Renal cortical epithelial cell (primary cell): Measurements from ENCODE around the gene MRPL27. TPM values are rescaled to one million over a fixed set of nuclear protein-coding genes. Genes with fewer than 3 reads are reported as not detected.

Experiments used
- DNase-seq: peaks from one replicate; pipeline ENCODE4 v3.0.0-alpha.2; 2011; ENCODE audit warnings: low read depth
- total RNA-seq: library from RNA; depleted of rRNA; stranded (reverse); fragments of >200 nt; gene quantifications from 2 replicates; pipeline ENCODE4 v1.2.3, GENCODE V29; 2014

Gene MRPL27
- total RNA-seq, 1 donor from 2014 or later, result 41.8 TPM

- no peak for DNase-seq
Observed at GRCh38 chr17:50360486-50361115, 12.4 kb downstream of the MRPL27 start.

- DNase-seq, result no peak
Observed at GRCh38 chr17:50359998-50360461, 13.0 kb downstream of the MRPL27 start.

GRCh38 chr17:50359005-50359699 is 13.8 kb downstream of the MRPL27 start:
- DNase-seq, result no peak

- DNase-seq, result no peak
Observed at GRCh38 chr17:50358177-50358576, 14.8 kb downstream of the MRPL27 start.

GRCh38 chr17:50356892-50357510 is 16.0 kb downstream of the MRPL27 start:
- DNase-seq, result no peak

- DNase-seq, result no peak
Observed at GRCh38 chr17:50356418-50356817, 16.6 kb downstream of the MRPL27 start.

- no peak for DNase-seq
Observed at GRCh38 chr17:50355701-50356341, 17.2 kb downstream of the MRPL27 start.

GRCh38 chr17:50355336-50355700 is 17.7 kb downstream of the MRPL27 start:
- no peak for DNase-seq

- DNase-seq, result no peak
Observed at GRCh38 chr17:50354776-50355175, 18.2 kb downstream of the MRPL27 start.

- no peak for DNase-seq
Observed at GRCh38 chr17:50354198-50354597, 18.8 kb downstream of the MRPL27 start.

- no peak for DNase-seq
Observed at GRCh38 chr17:50353600-50354195, 19.3 kb downstream of the MRPL27 start.

GRCh38 chr17:50352693-50353599 is 20.0 kb downstream of the MRPL27 start:
- no peak for DNase-seq

GRCh38 chr17:50352072-50352692 is 20.8 kb downstream of the MRPL27 start:
- no peak for DNase-seq

- no peak for DNase-seq
Observed at GRCh38 chr17:50350733-50351132, 22.3 kb downstream of the MRPL27 start.

GRCh38 chr17:50349243-50349600 is 23.8 kb downstream of the MRPL27 start:
- DNase-seq, result no peak

GRCh38 chr17:50348522-50349242 is 24.3 kb downstream of the MRPL27 start:
- peak; percentile 49 for DNase-seq

GRCh38 chr17:50347894-50348291 is 25.1 kb downstream of the MRPL27 start:
- DNase-seq, result no peak

- no peak for DNase-seq
Observed at GRCh38 chr17:50347117-50347893, 25.7 kb downstream of the MRPL27 start.
